Gastroesophageal sphincter (tissue), 4 donors: ENCODE results near the gene SYT1. TPM values are rescaled to one million over a fixed set of nuclear protein-coding genes. Genes with fewer than 3 reads are reported as not detected.

ENCODE experiments used
- ATAC-seq: fragments of 150-250 bp; one replicate; pipeline ENCODE4 v1.9.1; 2016; ENCODE audit warnings: mild to moderate bottlenecking, moderate library complexity
- H3K27ac ChIP-seq, 4 donors: fragments of 200-600 bp; sonication (generic) in 3 of 4; 1 replicate in 3 of 4; 2 replicates in 1 of 4; pipeline ENCODE4 v1.5.1; 2016 to 2019
- H3K27me3 ChIP-seq: fragments of 200-600 bp; sonication (generic); one replicate; pipeline ENCODE4 v1.5.1; 2019
- H3K36me3 ChIP-seq, 2 donors: fragments of 200-600 bp; sonication (generic); one replicate each; pipeline ENCODE4 v1.5.1; 2019; ENCODE audit warnings: control low read depth in 1 of 2
- H3K4me1 ChIP-seq, 3 donors: fragments of 200-600 bp; sonication (generic); 1 replicate in 2 of 3; 2 replicates in 1 of 3; pipeline ENCODE4 v1.5.1; 2016 to 2019; ENCODE audit warnings: control low read depth in 2 of 3
- H3K4me3 ChIP-seq, 2 donors: fragments of 200-600 bp; sonication (generic); one replicate each; pipeline ENCODE4 v1.5.1; 2019; ENCODE audit warnings: mild to moderate bottlenecking in 1 of 2, moderate library complexity in 1 of 2
- H3K9me3 ChIP-seq, 3 donors: fragments of 200-600 bp; sonication (generic); one replicate each; pipeline ENCODE4 v1.5.1; 2017 to 2019; ENCODE audit warnings: control low read depth in 2 of 3
- CTCF ChIP-seq, 4 experiments: fragments of 200-600 bp in 2 of 4; fragments of 450-650 bp in 2 of 4; sonication (generic) in 1 of 4; IDR thresholded peaks; one replicate each; pipeline ENCODE4 v1.5.1; 2017 to 2019; ENCODE audit warnings: antibody characterized with exemption in 4 of 4, mild to moderate bottlenecking in 2 of 4, moderate library complexity in 2 of 4
- EP300 ChIP-seq: sonication (generic); formaldehyde crosslinking; IDR thresholded peaks from one replicate; pipeline ENCODE4 v1.6.1; 2017; ENCODE audit warnings: antibody characterized with exemption, mild to moderate bottlenecking
- POLR2A ChIP-seq, 2 donors: fragments of 450-650 bp; IDR thresholded peaks; one replicate each; pipeline ENCODE4 v1.6.1; 2017; ENCODE audit warnings: antibody characterized with exemption in 2 of 2, mild to moderate bottlenecking in 2 of 2, moderate library complexity in 1 of 2
- POLR2AphosphoS5 ChIP-seq: sonication (generic); formaldehyde crosslinking; IDR thresholded peaks from one replicate; pipeline ENCODE4 v1.6.1; 2017; ENCODE audit warnings: antibody characterized with exemption
- WGBS, 2 donors: methylation state at CpG; one replicate each; pipeline ENCODE4 v1.1.5; 2018; ENCODE audit warnings: low coverage in 1 of 2; 5-methylcytosine and 5-hydroxymethylcytosine counted together
- total RNA-seq, 4 donors: library from RNA; depleted of rRNA; stranded (reverse); fragments of >200 nt; gene quantifications; one replicate each; pipeline ENCODE4 v1.1.0, GENCODE V29; 2016

The SYT1 gene
- total RNA-seq, 4 donors from 2014 or later: 1.9 to 6.6 (median 3.5) TPM

- Histone ChIP-seq H3K27ac (no peak overlapping the region), H3K27me3 (no peaks in the 10 kb centered on the region), H3K9me3 (no peaks in the 10 kb centered on the region), H3K36me3 (no peaks in the 10 kb centered on the region), H3K4me3 (no peak overlapping the region), H3K4me1 (no peaks in the 10 kb centered on the region)
- TF ChIP-seq POLR2AphosphoS5: no peak
- no peak for TF ChIP-seq POLR2A (IDR thresholded peaks at IDR 0.05)
- no peak for TF ChIP-seq EP300
- WGBS, 2 donors: 92 to 100% methylated on average over 5 of the region's 5 CpGs
- no peak for ATAC-seq
Observed at GRCh38 chr12:79124385-79124784, 259.8 kb downstream of the SYT1 start.

GRCh38 chr12:79125358-79125757, 260.8 kb downstream of the SYT1 start:
- 53 to 86% methylated on average over 2 of the region's 2 CpGs for WGBS, 2 donors
- Histone ChIP-seq H3K9me3 (no peaks in the 10 kb centered on the region), H3K4me3 (no peak overlapping the region), H3K36me3 (no peaks in the 10 kb centered on the region), H3K27me3 (no peaks in the 10 kb centered on the region), H3K27ac (no peak overlapping the region), H3K4me1 (no peaks in the 10 kb centered on the region)
- TF ChIP-seq EP300: no peak
- TF ChIP-seq POLR2AphosphoS5: no peak
- TF ChIP-seq POLR2A (IDR thresholded peaks at IDR 0.05): no peak
- no peak for TF ChIP-seq CTCF (IDR thresholded peaks at IDR 0.05)
- no peak for ATAC-seq

DNA sequence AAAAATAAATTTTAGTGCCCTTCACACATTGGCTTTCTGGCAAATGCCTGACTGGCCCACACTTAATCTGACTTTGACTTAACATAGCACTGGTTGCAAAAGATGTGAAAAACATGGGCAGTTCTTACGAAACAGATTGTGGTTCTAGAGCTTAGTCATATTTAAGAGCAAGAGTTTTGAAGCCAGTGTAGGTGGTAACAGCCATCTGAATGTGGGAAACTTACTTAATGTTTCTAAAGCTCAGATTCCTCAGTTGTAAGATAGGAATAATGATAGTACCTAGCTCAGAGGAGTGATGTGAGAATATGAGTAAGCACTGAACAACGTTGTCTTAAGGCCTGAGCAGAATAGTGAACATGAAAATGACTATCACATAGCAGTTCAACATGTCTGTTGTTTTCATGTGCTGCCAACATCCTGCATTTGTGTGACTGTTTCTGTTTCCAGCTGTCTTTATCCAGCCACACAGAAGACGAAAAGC, 262.7 kb downstream of the SYT1 start:
- Histone ChIP-seq H3K27ac (no peak overlapping the region), H3K9me3 (no peaks in the 10 kb centered on the region), H3K4me3 (no peak overlapping the region), H3K27me3 (no peaks in the 10 kb centered on the region), H3K4me1 (no peaks in the 10 kb centered on the region), H3K36me3 (no peaks in the 10 kb centered on the region)
- no peak for ATAC-seq
- WGBS, 2 donors: 59 to 60% methylated on average over 3 of the region's 3 CpGs
- TF ChIP-seq POLR2A (IDR thresholded peaks at IDR 0.05) (no peak), POLR2AphosphoS5 (no peak)

DNA sequence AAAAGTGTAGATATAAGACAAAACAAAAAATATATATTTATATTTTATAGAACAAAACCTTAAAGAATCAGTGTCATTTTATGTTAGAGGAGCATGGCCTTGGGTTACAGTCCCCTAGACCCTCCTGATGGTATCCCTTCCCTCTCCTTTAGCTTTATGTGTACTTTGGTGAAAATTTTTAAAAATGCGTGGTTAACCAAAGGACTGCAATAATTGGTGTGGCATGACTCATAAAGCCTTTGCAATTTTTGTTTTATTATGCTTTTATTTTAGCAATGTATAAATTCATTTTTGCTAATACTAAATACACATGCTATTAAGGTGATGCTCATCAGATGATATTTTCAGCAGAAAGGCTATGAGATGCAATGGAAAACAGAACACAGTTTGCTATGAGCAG, 264.4 kb downstream of the SYT1 start:
- WGBS, 2 donors: 92 to 100% methylated on average over 1 of the region's 1 CpG

DNA sequence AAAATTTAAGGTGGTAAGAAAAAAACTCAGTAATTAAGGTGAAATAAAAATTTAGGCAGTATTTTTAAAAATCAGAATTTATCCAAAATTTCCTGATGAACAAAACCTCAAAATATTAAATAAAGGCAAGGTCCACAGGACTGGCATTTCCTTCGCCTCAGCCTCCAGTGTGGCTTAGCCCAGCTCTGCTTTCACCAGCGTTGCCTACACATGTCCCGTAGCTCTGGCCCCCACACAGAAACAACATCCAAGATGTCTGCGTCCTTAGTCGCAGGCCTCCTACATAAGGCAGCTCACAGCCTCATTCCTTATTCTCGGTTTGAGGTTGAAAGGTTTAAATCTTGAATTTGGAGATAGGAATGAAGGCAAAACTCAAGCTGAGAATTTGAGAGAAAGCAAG, 274.3 kb downstream of the SYT1 start:
- no peaks in the 10 kb centered on the region for H3K27me3 ChIP-seq
- 84 to 90% methylated on average over 2 to 6 of the region's 6 CpGs for WGBS, 2 donors
- H3K4me3 ChIP-seq: no peak overlapping the region
- ATAC-seq: no peak
- no peaks in the 10 kb centered on the region for H3K9me3 ChIP-seq
- no peaks in the 10 kb centered on the region for H3K36me3 ChIP-seq
- H3K4me1 ChIP-seq: no peaks in the 10 kb centered on the region
- H3K27ac ChIP-seq: no peak overlapping the region
- TF ChIP-seq CTCF (IDR thresholded peaks at IDR 0.05): no peak
- no peak for TF ChIP-seq EP300
- no peak for TF ChIP-seq POLR2AphosphoS5
- TF ChIP-seq POLR2A (IDR thresholded peaks at IDR 0.05): no peak

More for the DNA sequence above, 264.4 kb downstream of the SYT1 start:
- H3K9me3 ChIP-seq: no peaks in the 10 kb centered on the region
- no peaks in the 10 kb centered on the region for H3K36me3 ChIP-seq
- no peak overlapping the region for H3K27ac ChIP-seq
- TF ChIP-seq CTCF (IDR thresholded peaks at IDR 0.05) (no peak), POLR2A (IDR thresholded peaks at IDR 0.05) (no peak), POLR2AphosphoS5 (no peak), EP300 (no peak)
- ATAC-seq: no peak
- no peak overlapping the region for H3K4me3 ChIP-seq
- H3K4me1 ChIP-seq: no peaks in the 10 kb centered on the region
- no peaks in the 10 kb centered on the region for H3K27me3 ChIP-seq

GRCh38 chr12:79140711-79141110, 276.1 kb downstream of the SYT1 start:
- H3K36me3 ChIP-seq: no peaks in the 10 kb centered on the region

More at GRCh38 chr12:79140711-79141110, 276.1 kb downstream of the SYT1 start:
- no peaks in the 10 kb centered on the region for H3K4me1 ChIP-seq
- H3K4me3 ChIP-seq: no peak overlapping the region
- H3K9me3 ChIP-seq: no peaks in the 10 kb centered on the region
- no peak for TF ChIP-seq POLR2AphosphoS5
- TF ChIP-seq EP300: no peak
- no peak for TF ChIP-seq CTCF (IDR thresholded peaks at IDR 0.05)
- TF ChIP-seq POLR2A (IDR thresholded peaks at IDR 0.05): no peak
- 75 to 82% methylated on average over 1 of the region's 1 CpG for WGBS, 2 donors
- H3K27me3 ChIP-seq: no peaks in the 10 kb centered on the region
- no peak overlapping the region for H3K27ac ChIP-seq
- ATAC-seq: no peak
